Body of pancreas (tissue), 4 donors: ENCODE measurements around the gene ANKRD44.

Source experiments
- POLR2A ChIP-seq, 3 donors: fragments of 450-650 bp; IDR thresholded peaks; one replicate each; pipeline ENCODE4 v1.6.1; 2016; ENCODE audit warnings: antibody characterized with exemption in 3 of 3, mild to moderate bottlenecking in 2 of 3
- TF ChIP-seq, protein P1 (sequence below), 7 experiments: fragments of 450-650 bp in 4 of 7; fragments of 200-600 bp in 3 of 7; sonication (generic) in 3 of 7; IDR thresholded peaks; one replicate each; pipeline ENCODE4 v1.5.1; 2016 to 2019; ENCODE audit warnings: antibody characterized with exemption in 7 of 7

DNA sequence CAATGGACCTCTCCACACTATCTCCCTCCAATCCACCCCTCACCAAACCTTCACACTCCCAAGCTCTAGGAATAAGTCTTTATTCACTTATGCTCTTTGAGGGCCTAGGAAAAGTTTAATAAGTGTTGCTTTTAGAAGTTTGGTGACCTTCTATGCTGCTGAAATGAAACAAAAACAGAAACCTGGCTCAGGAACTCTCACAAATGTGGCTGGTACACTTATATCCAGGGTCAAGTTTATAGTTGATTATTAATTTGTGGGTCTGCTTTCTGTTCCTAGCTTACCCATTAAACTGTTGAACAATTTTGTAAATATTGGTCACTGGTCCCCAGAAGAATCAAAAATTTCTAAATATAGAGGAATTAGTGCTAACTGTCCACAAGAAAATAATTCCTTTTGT is 14.2 kb upstream of the ANKRD44 start:
- TF ChIP-seq, protein P1, sequence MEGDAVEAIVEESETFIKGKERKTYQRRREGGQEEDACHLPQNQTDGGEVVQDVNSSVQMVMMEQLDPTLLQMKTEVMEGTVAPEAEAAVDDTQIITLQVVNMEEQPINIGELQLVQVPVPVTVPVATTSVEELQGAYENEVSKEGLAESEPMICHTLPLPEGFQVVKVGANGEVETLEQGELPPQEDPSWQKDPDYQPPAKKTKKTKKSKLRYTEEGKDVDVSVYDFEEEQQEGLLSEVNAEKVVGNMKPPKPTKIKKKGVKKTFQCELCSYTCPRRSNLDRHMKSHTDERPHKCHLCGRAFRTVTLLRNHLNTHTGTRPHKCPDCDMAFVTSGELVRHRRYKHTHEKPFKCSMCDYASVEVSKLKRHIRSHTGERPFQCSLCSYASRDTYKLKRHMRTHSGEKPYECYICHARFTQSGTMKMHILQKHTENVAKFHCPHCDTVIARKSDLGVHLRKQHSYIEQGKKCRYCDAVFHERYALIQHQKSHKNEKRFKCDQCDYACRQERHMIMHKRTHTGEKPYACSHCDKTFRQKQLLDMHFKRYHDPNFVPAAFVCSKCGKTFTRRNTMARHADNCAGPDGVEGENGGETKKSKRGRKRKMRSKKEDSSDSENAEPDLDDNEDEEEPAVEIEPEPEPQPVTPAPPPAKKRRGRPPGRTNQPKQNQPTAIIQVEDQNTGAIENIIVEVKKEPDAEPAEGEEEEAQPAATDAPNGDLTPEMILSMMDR (IDR thresholded peaks at IDR 0.05) = no peak
- TF ChIP-seq POLR2A (IDR thresholded peaks at IDR 0.05) = no peak
